OCI-LY3 (cell line): Measurements from ENCODE around the gene HOTAIR.

Experiments
- EZH2phosphoT487 ChIP-seq: fragments of 200-600 bp; shearing (Covaris generic); IDR thresholded peaks from 2 replicates; pipeline ENCODE4 v1.6.1; 2018; ENCODE audit warnings: antibody characterized with exemption, mixed run types, low read depth
- TF ChIP-seq, protein P1 (sequence below): fragments of 200-600, 300-600 bp; sonication (generic); IDR thresholded peaks from 2 replicates; pipeline ENCODE4 v1.5.1; 2014; ENCODE audit warnings: antibody characterized with exemption, low read length, low read depth

GRCh38 chr12:53971129-53971528, 3.6 kb downstream of the HOTAIR start:
- TF ChIP-seq, protein P1, sequence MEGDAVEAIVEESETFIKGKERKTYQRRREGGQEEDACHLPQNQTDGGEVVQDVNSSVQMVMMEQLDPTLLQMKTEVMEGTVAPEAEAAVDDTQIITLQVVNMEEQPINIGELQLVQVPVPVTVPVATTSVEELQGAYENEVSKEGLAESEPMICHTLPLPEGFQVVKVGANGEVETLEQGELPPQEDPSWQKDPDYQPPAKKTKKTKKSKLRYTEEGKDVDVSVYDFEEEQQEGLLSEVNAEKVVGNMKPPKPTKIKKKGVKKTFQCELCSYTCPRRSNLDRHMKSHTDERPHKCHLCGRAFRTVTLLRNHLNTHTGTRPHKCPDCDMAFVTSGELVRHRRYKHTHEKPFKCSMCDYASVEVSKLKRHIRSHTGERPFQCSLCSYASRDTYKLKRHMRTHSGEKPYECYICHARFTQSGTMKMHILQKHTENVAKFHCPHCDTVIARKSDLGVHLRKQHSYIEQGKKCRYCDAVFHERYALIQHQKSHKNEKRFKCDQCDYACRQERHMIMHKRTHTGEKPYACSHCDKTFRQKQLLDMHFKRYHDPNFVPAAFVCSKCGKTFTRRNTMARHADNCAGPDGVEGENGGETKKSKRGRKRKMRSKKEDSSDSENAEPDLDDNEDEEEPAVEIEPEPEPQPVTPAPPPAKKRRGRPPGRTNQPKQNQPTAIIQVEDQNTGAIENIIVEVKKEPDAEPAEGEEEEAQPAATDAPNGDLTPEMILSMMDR = no peak
- no peak for TF ChIP-seq EZH2phosphoT487
